Esophagus (tissue), 2 donors: ENCODE measurements around the gene FBRS. TPM values are rescaled to one million over a fixed set of nuclear protein-coding genes. Genes with fewer than 3 reads are reported as not detected.

Source experiments
- H3K27ac ChIP-seq, 2 donors: one replicate each; pipeline ENCODE4 v1.5.1; 2013; ENCODE audit warnings: low read depth in 2 of 2, mild to moderate bottlenecking in 2 of 2, inconsistent platforms in 1 of 2, low read length in 1 of 2, moderate library complexity in 1 of 2
- H3K27me3 ChIP-seq, 2 donors: one replicate each; pipeline ENCODE4 v1.6.1; 2013; ENCODE audit warnings: low read length in 2 of 2, control low read depth in 1 of 2, mild to moderate bottlenecking in 1 of 2; ENCODE audit not compliant: insufficient read depth in 2 of 2, control insufficient read depth in 1 of 2
- H3K36me3 ChIP-seq, 2 donors: one replicate each; pipeline ENCODE4 v1.6.1; 2013; ENCODE audit warnings: low read length in 1 of 2; ENCODE audit not compliant: control insufficient read depth in 2 of 2, insufficient read depth in 2 of 2
- H3K4me1 ChIP-seq, 2 donors: one replicate each; pipeline ENCODE4 v1.6.1; 2013; ENCODE audit warnings: low read length in 1 of 2; ENCODE audit not compliant: control insufficient read depth in 2 of 2, insufficient read depth in 2 of 2
- H3K4me3 ChIP-seq, 2 donors: one replicate each; pipeline ENCODE4 v1.5.1; 2013; ENCODE audit warnings: low read length in 2 of 2, mild to moderate bottlenecking in 2 of 2, low read depth in 1 of 2, moderate library complexity in 1 of 2
- H3K9me3 ChIP-seq, 2 donors: one replicate each; pipeline ENCODE4 v1.6.1; 2013; ENCODE audit warnings: mild to moderate bottlenecking in 2 of 2, low read depth in 1 of 2, low read length in 1 of 2, moderate library complexity in 1 of 2; ENCODE audit not compliant: control insufficient read depth in 2 of 2, insufficient read depth in 1 of 2
- WGBS, 2 donors: extraction: QIAGEN DNeasy Blood & Tissue Kit; methylation state at CpG; one replicate each; pipeline ENCODE4 v1.1.7; 2013; 5-methylcytosine and 5-hydroxymethylcytosine counted together
- polyA plus RNA-seq, 2 donors: library from polyadenylated mRNA; stranded (reverse); fragments of 200-250 nt; gene quantifications; one replicate each; pipeline ENCODE4 v1.2.3, GENCODE V29; 2013
- donor health status: healthy with polysubstance abuse.
- donor health status: Bipolar disorder and iron deficiency.

FBRS gene
- polyA plus RNA-seq, 2 donors, result 43.5 to 84.8 TPM

GRCh38 chr16:30654856-30655255, 3.4 kb upstream of the FBRS start:
- Histone ChIP-seq H3K9me3 (no peaks in the 10 kb centered on the region), H3K36me3 (peaks cover 8 to 31% of the 10 kb centered on the region in 2 donors), H3K27me3 (no peaks in the 10 kb centered on the region), H3K4me1 (peaks cover 0 to 6% of the 10 kb centered on the region in 2 donors), H3K4me3 (no peak overlapping the region), H3K27ac (no peak overlapping the region)
- WGBS, 2 donors, result 91 to 96% methylated on average over 14 to 18 of the region's 18 CpGs

GRCh38 chr16:30655815-30656347, 2.4 kb upstream of the FBRS start:
- 96 to 97% methylated on average over 12 of the region's 12 CpGs for WGBS, 2 donors
- Histone ChIP-seq H3K27me3 (no peaks in the 10 kb centered on the region), H3K4me3 (no peak overlapping the region), H3K27ac (peak overlapping the region in 1 of 2 donors; percentile 11), H3K4me1 (peaks cover 0 to 7% of the 10 kb centered on the region in 2 donors), H3K36me3 (peaks cover 8 to 32% of the 10 kb centered on the region in 2 donors), H3K9me3 (no peaks in the 10 kb centered on the region)

DNA sequence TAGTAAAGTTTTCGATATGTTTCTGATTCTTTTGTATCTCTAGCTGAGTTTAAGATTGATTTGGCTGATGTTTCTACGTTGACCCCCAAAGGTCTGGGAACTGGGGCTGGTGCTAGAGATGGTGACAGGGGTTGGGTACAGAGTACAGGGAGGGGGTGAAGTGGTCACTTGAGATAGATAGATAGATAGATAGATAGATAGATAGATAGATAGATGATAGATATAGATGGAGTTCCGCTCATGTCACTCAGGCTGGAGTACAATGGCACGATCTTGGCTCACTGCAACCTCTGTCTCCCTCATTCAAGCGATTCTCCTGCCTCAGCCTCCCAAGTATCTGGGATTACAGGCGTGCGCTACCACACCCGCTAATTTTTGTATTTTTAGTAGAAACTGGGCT, 1.8 kb upstream of the FBRS start:
- Histone ChIP-seq H3K36me3 (peaks cover 8 to 36% of the 10 kb centered on the region in 2 donors), H3K27me3 (no peaks in the 10 kb centered on the region), H3K9me3 (no peaks in the 10 kb centered on the region), H3K4me3 (no peak overlapping the region), H3K4me1 (peaks cover 0 to 12% of the 10 kb centered on the region in 2 donors), H3K27ac (no peak overlapping the region)
- 95 to 97% methylated on average over 8 of the region's 8 CpGs for WGBS, 2 donors

DNA sequence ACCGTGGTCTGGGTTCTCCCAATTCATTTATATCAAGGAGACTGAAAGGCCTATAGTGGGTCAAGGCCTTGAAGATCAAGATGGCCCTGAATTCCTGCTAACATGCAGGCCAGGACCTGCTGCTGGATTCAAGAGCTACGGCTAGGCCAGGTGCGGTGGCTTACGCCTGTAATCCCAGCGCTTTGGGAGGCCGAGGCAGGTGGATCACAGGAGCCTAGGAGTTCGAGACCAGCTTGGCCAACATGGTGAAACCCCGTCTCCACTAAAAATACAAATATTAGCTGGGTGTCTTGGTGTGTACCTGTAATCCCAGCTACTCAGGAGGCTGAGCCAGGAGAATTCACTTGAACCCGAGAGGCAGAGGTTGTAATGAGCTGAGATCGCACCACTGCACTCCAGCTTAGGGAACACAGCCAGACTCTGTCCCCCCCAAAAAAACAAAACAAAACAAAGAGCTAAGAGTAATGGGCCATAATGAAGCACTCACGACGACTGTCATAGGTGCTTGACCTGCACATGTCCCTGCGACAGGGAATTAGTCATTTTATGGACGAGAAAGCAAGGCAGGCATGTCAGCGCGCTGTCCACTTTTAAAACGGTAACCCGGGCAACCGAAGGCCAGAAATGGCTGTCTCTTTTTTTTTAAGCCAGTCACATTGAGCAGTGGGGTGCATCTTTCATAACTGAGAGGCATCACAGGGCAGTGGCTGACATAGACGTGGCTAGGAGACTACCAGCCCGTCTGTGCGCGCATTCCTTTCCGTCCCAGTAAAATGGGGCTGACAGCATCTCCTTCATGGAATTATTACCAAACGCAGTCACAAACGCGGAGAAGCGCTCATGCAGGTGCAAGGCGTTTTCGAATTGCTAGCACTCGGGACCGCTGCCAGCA, 1.0 kb upstream of the FBRS start:
- 29% methylated on average over 32 of the region's 32 CpGs for WGBS, 2 donors
- H3K4me3 ChIP-seq, result peak overlapping the region; percentile 24 to 30

DNA sequence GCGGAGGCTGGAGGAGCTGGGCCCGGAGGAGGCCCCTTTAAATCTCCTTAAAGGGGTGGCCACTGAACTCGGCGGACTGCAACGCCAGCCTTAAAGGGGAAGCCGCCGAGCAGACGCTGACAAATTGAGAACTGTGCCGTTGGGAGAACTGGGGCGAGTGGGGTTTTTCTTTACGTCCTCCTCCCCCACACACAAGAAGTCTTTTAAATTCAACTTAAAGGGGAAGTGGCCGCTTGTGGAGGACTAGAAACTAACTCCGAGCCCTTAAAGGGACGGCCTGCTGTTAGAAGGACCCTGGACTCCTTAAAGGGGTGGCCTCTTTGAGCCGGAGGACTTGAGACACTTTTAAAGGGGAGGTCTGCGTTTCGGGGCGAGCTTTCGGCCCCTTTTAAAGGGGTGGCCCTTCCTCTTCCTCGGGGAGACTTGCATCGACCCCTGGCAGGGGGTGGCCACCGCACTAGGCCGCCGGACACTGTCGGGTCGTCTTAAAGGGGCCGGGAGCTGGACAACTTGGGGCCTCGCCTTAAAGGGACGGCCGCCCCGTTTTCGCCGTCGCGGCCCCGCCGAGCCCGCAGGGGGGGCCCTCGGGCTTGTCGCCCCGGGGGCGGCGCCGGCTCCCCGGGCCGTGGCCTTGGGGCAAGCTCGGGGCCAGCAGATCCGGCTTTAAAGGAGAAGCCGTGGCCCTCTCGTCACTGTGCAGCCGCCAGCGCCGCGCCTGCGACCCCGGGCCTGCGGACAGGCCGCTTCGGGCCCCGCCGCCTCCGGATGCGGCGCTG, 688 bp downstream of the FBRS start:
- Histone ChIP-seq H3K4me1 (peaks cover 3 to 13% of the 10 kb centered on the region in 2 donors), H3K36me3 (peaks cover 18 to 41% of the 10 kb centered on the region in 2 donors), H3K27me3 (no peaks in the 10 kb centered on the region), H3K4me3 (peak overlapping the region; percentile 83 to 92), H3K27ac (peak overlapping the region; percentile 98 to 100), H3K9me3 (no peaks in the 10 kb centered on the region)
- 0% methylated on average over 63 to 64 of the region's 64 CpGs for WGBS, 2 donors

More for the DNA sequence above, 1.0 kb upstream of the FBRS start:
- peaks cover 0 to 13% of the 10 kb centered on the region in 2 donors for H3K4me1 ChIP-seq
- peak overlapping the region; percentile 85 to 94 for H3K27ac ChIP-seq
- H3K36me3 ChIP-seq, result peaks cover 13 to 40% of the 10 kb centered on the region in 2 donors
- H3K9me3 ChIP-seq, result no peaks in the 10 kb centered on the region
- no peaks in the 10 kb centered on the region for H3K27me3 ChIP-seq

GRCh38 chr16:30659507-30660423, 1.5 kb downstream of the FBRS start:
- Histone ChIP-seq H3K9me3 (no peaks in the 10 kb centered on the region), H3K27me3 (no peaks in the 10 kb centered on the region), H3K36me3 (peaks cover 21 to 37% of the 10 kb centered on the region in 2 donors), H3K4me1 (peaks cover 6 to 13% of the 10 kb centered on the region in 2 donors), H3K4me3 (peak overlapping the region; percentile 83 to 92), H3K27ac (peak overlapping the region; percentile 98 to 100)
- 0 to 1% methylated on average over 60 to 84 of the region's 84 CpGs for WGBS, 2 donors

- peak overlapping the region; percentile 83 to 92 for H3K4me3 ChIP-seq
- H3K27me3 ChIP-seq, result no peaks in the 10 kb centered on the region
- peaks cover 6 to 13% of the 10 kb centered on the region in 2 donors for H3K4me1 ChIP-seq
- H3K27ac ChIP-seq, result peak overlapping the region; percentile 98 to 100
- H3K36me3 ChIP-seq, result peaks cover 16 to 37% of the 10 kb centered on the region in 2 donors
- no peaks in the 10 kb centered on the region for H3K9me3 ChIP-seq
- 28 to 37% methylated on average over 20 to 21 of the region's 21 CpGs for WGBS, 2 donors
Observed at GRCh38 chr16:30660424-30661261, 2.4 kb downstream of the FBRS start.

GRCh38 chr16:30662449-30662848, 4.2 kb downstream of the FBRS start:
- WGBS, 2 donors, result 82 to 90% methylated on average over 17 of the region's 17 CpGs
- Histone ChIP-seq H3K27me3 (no peaks in the 10 kb centered on the region), H3K9me3 (no peaks in the 10 kb centered on the region), H3K27ac (no peak overlapping the region), H3K4me1 (peaks cover 6 to 9% of the 10 kb centered on the region in 2 donors), H3K4me3 (no peak overlapping the region), H3K36me3 (peaks cover 24 to 49% of the 10 kb centered on the region in 2 donors)
